Parathyroid adenoma (tissue), 2 donors: ENCODE measurements around the gene PI16.

Source experiments
- H2AFZ ChIP-seq: fragments of 300-600 bp; sonication (generic); one replicate; pipeline ENCODE4 v1.7.0; 2017; ENCODE audit warnings: antibody characterized with exemption, mild to moderate bottlenecking
- H3K27ac ChIP-seq: fragments of 300-600 bp; sonication (generic); one replicate; pipeline ENCODE4 v1.7.0; 2017
- H3K27me3 ChIP-seq: fragments of 300-600 bp; sonication (generic); one replicate; pipeline ENCODE4 v1.7.0; 2017; ENCODE audit warnings: low read length; ENCODE audit not compliant: control insufficient read depth, insufficient read depth
- H3K36me3 ChIP-seq: fragments of 300-600 bp; sonication (generic); one replicate; pipeline ENCODE4 v1.7.0; 2017; ENCODE audit warnings: low read length; ENCODE audit not compliant: control insufficient read depth, insufficient read depth
- H3K4me1 ChIP-seq: fragments of 300-600 bp; sonication (generic); one replicate; pipeline ENCODE4 v1.7.0; 2017; ENCODE audit warnings: control low read depth
- H3K4me2 ChIP-seq: fragments of 300-600 bp; sonication (generic); one replicate; pipeline ENCODE4 v1.7.0; 2017; ENCODE audit warnings: low read length
- H3K4me3 ChIP-seq: fragments of 300-600 bp; sonication (generic); one replicate; pipeline ENCODE4 v1.7.0; 2017; ENCODE audit warnings: low read depth, low read length
- H3K79me2 ChIP-seq: fragments of 300-600 bp; sonication (generic); one replicate; pipeline ENCODE4 v1.7.0; 2017; ENCODE audit warnings: control low read depth
- H3K9ac ChIP-seq: fragments of 300-600 bp; sonication (generic); one replicate; pipeline ENCODE4 v1.7.0; 2017; ENCODE audit warnings: mild to moderate bottlenecking
- H3K9me3 ChIP-seq: fragments of 300-600 bp; sonication (generic); one replicate; pipeline ENCODE4 v1.7.0; 2017; ENCODE audit warnings: low read length; ENCODE audit not compliant: control insufficient read depth
- TF ChIP-seq, protein P1 (sequence below): fragments of 300-600 bp; sonication (generic); IDR thresholded peaks from one replicate; pipeline ENCODE4 v1.7.0; 2017; ENCODE audit warnings: antibody characterized with exemption, mild to moderate bottlenecking
- donor health status: primary hyperparathyroidism.

PI16 gene

GRCh38 chr6:36971921-36972673, 17.6 kb downstream of the PI16 start:
- no peak overlapping the region for H3K27ac ChIP-seq
- no peak overlapping the region for H3K9ac ChIP-seq
- TF ChIP-seq, protein P1, sequence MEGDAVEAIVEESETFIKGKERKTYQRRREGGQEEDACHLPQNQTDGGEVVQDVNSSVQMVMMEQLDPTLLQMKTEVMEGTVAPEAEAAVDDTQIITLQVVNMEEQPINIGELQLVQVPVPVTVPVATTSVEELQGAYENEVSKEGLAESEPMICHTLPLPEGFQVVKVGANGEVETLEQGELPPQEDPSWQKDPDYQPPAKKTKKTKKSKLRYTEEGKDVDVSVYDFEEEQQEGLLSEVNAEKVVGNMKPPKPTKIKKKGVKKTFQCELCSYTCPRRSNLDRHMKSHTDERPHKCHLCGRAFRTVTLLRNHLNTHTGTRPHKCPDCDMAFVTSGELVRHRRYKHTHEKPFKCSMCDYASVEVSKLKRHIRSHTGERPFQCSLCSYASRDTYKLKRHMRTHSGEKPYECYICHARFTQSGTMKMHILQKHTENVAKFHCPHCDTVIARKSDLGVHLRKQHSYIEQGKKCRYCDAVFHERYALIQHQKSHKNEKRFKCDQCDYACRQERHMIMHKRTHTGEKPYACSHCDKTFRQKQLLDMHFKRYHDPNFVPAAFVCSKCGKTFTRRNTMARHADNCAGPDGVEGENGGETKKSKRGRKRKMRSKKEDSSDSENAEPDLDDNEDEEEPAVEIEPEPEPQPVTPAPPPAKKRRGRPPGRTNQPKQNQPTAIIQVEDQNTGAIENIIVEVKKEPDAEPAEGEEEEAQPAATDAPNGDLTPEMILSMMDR: no peak
- H3K79me2 ChIP-seq: peaks cover 5% of the 10 kb centered on the region
- no peaks in the 10 kb centered on the region for H3K36me3 ChIP-seq
- H3K27me3 ChIP-seq: no peaks in the 10 kb centered on the region
- H3K4me1 ChIP-seq: peaks cover 7% of the 10 kb centered on the region
- H3K9me3 ChIP-seq: no peaks in the 10 kb centered on the region
- H3K4me2 ChIP-seq: no peak overlapping the region
- H2AFZ ChIP-seq: no peak overlapping the region
- H3K4me3 ChIP-seq: no peak overlapping the region

- Histone ChIP-seq H3K9me3 (no peaks in the 10 kb centered on the region), H3K4me2 (no peak overlapping the region), H3K36me3 (no peaks in the 10 kb centered on the region), H2AFZ (no peak overlapping the region), H3K79me2 (peaks cover 15% of the 10 kb centered on the region), H3K9ac (no peak overlapping the region), H3K4me1 (peaks cover 7% of the 10 kb centered on the region), H3K27me3 (no peaks in the 10 kb centered on the region), H3K4me3 (no peak overlapping the region), H3K27ac (no peak overlapping the region)
- TF ChIP-seq, protein P1: no peak
Observed at GRCh38 chr6:36973190-36973589, 18.7 kb downstream of the PI16 start.

DNA sequence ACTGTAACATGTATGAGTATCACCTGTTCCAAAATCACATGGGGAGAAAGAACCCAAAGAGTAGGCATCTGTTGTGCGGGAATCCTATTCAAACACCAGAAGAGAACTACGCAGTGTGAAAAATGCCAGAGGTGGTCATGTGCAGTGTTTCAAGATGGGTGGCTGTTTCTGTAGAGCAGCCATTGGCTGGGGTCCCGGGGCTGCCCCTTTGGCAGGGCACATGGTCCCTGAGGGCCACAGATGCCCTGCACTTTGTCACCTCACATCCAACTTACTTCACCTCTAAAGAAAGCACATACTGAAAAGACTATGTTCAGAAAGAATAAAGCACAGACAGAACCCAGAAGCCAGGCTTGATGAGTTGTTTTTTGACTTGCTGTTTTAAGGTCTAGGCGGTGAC, 19.1 kb downstream of the PI16 start:
- no peak overlapping the region for H2AFZ ChIP-seq

GRCh38 chr6:36975231-36976006, 20.9 kb downstream of the PI16 start:
- no peak overlapping the region for H3K4me2 ChIP-seq
- H2AFZ ChIP-seq: no peak overlapping the region
- no peak overlapping the region for H3K9ac ChIP-seq
- no peak overlapping the region for H3K4me3 ChIP-seq
- H3K4me1 ChIP-seq: peaks cover 8% of the 10 kb centered on the region
- H3K9me3 ChIP-seq: no peaks in the 10 kb centered on the region
- peaks cover 21% of the 10 kb centered on the region for H3K79me2 ChIP-seq
- H3K27me3 ChIP-seq: no peaks in the 10 kb centered on the region
- no peaks in the 10 kb centered on the region for H3K36me3 ChIP-seq
- TF ChIP-seq, protein P1: no peak
- H3K27ac ChIP-seq: no peak overlapping the region

More for the DNA sequence above, 19.1 kb downstream of the PI16 start:
- Histone ChIP-seq H3K9me3 (no peaks in the 10 kb centered on the region), H3K79me2 (peaks cover 18% of the 10 kb centered on the region), H3K4me2 (no peak overlapping the region), H3K36me3 (no peaks in the 10 kb centered on the region), H3K27ac (no peak overlapping the region), H3K9ac (no peak overlapping the region), H3K27me3 (no peaks in the 10 kb centered on the region), H3K4me1 (peaks cover 7% of the 10 kb centered on the region), H3K4me3 (no peak overlapping the region)
- TF ChIP-seq, protein P1: no peak
